ENCODE data around the gene ITGA3. TPM values are rescaled to one million over a fixed set of nuclear protein-coding genes. Genes with fewer than 3 reads are reported as not detected.
"Not testable (repeated sequence)": the region's sequence is repeated elsewhere in the genome, so short reads cannot be mapped to it uniquely, and the experiment has no call there.

Gene ITGA3
- total RNA-seq, 1 donor from 2014 or later: 23.4 TPM

GRCh38 chr17:50051082-50051576 is 4.8 kb upstream of the ITGA3 start:
- intact Hi-C loops (cut with micrococcal nuclease): loop anchor here (2.0 kb wide), 1 partner anchor 110 kb away; no protein-coding TSS in a partner anchor

GRCh38 chr17:50051606-50052005 is 4.3 kb upstream of the ITGA3 start:
- intact Hi-C loops (cut with micrococcal nuclease): loop anchor here (2.0 kb wide), 1 partner anchor 109 kb away; no protein-coding TSS in a partner anchor

GRCh38 chr17:50052241-50052796 is 3.6 kb upstream of the ITGA3 start:
- intact Hi-C loops (cut with micrococcal nuclease): no loop called here

- intact Hi-C loops (cut with micrococcal nuclease): no loop called here
These were observed 2.9 kb upstream of the ITGA3 start for GRCh38 chr17:50052822-50053653.

GRCh38 chr17:50053654-50053960 is 2.3 kb upstream of the ITGA3 start:
- intact Hi-C loops (cut with micrococcal nuclease): no loop called here

GRCh38 chr17:50055055-50055425 is 870 bp upstream of the ITGA3 start:
- intact Hi-C loops (cut with micrococcal nuclease): loop anchor here (1.0 kb wide), 2 partner anchors 32 to 267 kb away; partner anchors contain the start of gene KAT7

GRCh38 chr17:50056217-50056960 is 479 bp downstream of the ITGA3 start:
- intact Hi-C loops (cut with micrococcal nuclease): loop anchor here (1.0 kb wide), 2 partner anchors 29 to 39 kb away; partner anchors contain the start of gene PDK2

GRCh38 chr17:50056961-50057330 is 1.0 kb downstream of the ITGA3 start:
- intact Hi-C loops (cut with micrococcal nuclease): loop anchor here (1.0 kb wide), 2 partner anchors 30 to 38 kb away; partner anchors contain the start of gene PDK2

GRCh38 chr17:50057521-50057991 is 1.6 kb downstream of the ITGA3 start:
- intact Hi-C loops (cut with micrococcal nuclease): no loop called here

- intact Hi-C loops (cut with micrococcal nuclease): no loop called here
These were observed 2.5 kb downstream of the ITGA3 start for GRCh38 chr17:50058296-50058953.

GRCh38 chr17:50059256-50059655 is 3.3 kb downstream of the ITGA3 start:
- intact Hi-C loops (cut with micrococcal nuclease): no loop called here

GRCh38 chr17:50059759-50060273 is 3.9 kb downstream of the ITGA3 start:
- intact Hi-C loops (cut with micrococcal nuclease): no loop called here

GRCh38 chr17:50060951-50061712 is 5.2 kb downstream of the ITGA3 start:
- intact Hi-C loops (cut with micrococcal nuclease): no loop called here

GRCh38 chr17:50061713-50062045 is 5.8 kb downstream of the ITGA3 start:
- intact Hi-C loops (cut with micrococcal nuclease): not testable (repeated sequence)

GRCh38 chr17:50062293-50063243 is 6.7 kb downstream of the ITGA3 start:
- intact Hi-C loops (cut with micrococcal nuclease): no loop called here

GRCh38 chr17:50063561-50064252 is 7.8 kb downstream of the ITGA3 start:
- intact Hi-C loops (cut with micrococcal nuclease): no loop called here

GRCh38 chr17:50064253-50065001 is 8.5 kb downstream of the ITGA3 start:
- intact Hi-C loops (cut with micrococcal nuclease): no loop called here

GRCh38 chr17:50065056-50065455 is 9.1 kb downstream of the ITGA3 start:
- intact Hi-C loops (cut with micrococcal nuclease): no loop called here

Measured in T-helper 1 cell treated with Interleukin-12 subunit alpha and Interleukin-12 subunit beta and Interleukin-4 antibody, amounts not matched to agents 30 ng/mL and 1 ng/mL, for 36 hours (primary cell).